DMS153 treated with DMSO at 0.1 percent for 48 hours (cell line): ENCODE results near the gene ATP9B.
"Not testable (repeated sequence)": the region's sequence is repeated elsewhere in the genome, so short reads cannot be mapped to it uniquely, and the experiment has no call there.

Experiments
- DNase-seq: peaks from one replicate; lab custom pipeline; 2025; ENCODE audit not compliant: unreplicated experiment; lab: John Stamatoyannopoulos, UW

The ATP9B gene

DNA sequence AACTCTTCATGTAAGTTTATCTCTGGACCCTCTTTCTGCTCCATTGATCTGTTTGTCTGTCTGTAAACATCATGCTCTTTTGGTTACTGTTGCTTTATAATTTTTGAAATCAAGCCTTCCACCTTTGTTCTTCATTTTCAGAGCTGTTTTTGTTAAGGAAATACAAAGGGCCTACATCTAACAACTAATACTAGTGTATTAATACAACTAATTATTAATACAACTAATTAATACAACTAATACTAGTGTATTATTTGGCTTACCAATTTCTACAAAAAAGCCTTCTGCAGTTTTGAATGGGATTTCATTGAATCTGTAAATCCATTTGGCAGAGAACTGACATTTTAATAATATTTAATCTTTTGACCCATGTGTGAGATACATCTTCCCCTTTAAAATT, 66.7 kb downstream of the ATP9B start:
- no peak for DNase-seq

DNA sequence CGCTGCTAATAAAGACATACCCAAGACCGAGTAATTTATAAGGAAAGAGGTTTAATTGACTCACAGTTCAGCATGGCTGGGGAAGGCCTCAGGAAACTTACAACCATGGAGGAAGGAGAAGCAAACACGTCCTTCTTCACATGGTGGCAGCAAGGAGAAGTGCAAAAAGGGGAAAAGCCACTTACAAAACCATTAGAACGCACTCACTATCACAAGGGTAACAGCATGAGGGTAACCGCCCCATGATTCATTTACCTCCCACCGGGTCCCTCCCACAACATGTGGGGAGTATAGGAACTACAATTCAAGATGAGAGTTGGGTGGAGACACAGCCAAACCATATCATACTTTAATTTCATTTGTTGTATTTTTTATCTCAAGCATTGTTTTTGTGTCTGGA, 67.5 kb downstream of the ATP9B start:
- no peak for DNase-seq

DNA sequence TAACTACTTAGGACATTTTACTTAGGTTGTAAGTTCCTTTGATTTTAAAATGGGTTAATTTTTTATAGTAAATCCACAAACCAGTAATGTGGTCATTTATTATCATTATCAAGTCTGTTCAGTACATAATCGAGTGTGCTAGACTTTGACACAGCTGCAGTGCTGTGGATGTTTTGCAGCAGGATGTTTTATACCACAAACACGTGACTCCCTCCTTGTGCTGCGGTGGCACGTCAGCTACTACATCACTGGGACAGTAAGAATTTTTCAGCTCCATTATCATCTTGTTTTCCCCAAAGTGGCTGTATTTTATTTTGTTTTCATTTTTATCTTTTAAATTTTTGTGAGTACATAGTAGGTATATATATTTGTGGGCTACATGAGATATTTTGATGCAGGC, 70.0 kb downstream of the ATP9B start:
- DNase-seq = no peak

DNA sequence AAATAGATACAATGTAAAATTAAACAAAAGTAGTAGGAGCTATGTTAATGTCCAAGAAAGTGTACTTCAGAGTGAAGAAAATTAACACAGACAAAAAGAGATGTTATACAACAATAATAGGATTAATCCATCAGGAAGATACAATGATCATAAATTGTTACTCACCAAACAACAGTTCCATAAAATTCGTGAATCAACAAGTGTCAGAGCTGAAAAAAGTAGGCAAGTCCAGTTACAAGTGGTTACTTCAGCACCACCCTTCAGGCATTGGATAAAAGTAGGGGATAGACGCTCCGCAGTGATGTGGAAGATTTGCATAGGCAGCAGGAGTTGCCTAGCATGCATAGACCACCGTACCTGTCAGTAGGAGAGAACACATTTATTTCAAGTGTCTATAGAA, 77.8 kb downstream of the ATP9B start:
- no peak for DNase-seq

DNA sequence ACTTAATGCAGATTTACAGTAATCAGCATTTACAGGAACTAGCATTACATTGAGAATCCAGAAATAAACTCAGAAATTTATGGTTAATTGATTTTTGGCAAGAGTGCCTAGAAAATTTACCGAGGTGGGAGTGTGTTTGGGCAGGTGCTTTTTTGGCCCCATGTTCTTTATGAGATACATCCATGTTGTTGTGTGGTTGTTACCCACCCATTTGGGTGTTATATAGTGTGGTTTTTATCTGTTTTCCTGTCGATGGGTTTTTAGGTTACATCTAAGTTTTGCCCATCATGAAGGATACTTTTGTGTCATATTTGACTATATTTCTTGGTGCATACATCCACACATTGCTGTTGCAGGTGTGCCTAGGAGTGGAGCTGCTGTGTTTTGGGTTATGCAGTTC, 82.0 kb downstream of the ATP9B start:
- DNase-seq = no peak

DNA sequence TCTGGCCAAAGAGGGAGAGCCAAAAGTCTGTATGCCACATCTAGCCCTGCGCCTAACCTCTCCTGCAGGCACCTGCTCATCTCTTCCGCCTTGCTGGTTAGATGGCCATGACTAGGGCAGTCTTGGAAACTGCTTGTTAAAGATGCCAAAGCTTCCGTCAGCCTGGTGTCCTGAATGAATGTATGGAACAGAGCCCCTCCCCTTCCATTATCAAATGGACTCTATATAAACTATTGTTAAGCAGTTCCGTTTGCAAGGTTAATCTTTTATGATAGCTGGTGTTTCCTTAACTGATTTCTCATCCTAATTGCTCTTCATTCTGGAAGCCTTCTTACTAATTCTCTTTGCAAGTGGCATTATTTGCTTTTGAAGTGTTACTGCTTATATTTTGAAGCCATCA, 87.1 kb downstream of the ATP9B start:
- no peak for DNase-seq

DNA sequence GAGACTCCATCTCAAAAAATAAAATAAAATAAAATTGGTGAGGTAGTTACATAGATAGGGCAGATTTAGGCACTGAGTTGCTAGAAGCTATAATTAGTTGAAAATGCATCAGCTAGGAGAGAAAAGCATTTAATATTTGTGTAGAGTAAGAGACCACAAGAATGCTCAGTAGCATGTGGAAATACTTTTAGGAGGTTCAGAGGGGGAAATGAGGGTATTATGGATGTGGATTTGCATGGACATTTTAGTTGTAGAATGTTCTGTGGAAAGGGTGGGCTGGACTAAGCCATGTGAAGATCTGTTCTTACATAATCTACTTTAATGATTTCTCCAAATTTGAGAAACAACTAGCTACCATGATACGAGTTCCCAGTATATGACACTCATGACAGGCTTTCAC, 95.5 kb downstream of the ATP9B start:
- DNase-seq = no peak

DNA sequence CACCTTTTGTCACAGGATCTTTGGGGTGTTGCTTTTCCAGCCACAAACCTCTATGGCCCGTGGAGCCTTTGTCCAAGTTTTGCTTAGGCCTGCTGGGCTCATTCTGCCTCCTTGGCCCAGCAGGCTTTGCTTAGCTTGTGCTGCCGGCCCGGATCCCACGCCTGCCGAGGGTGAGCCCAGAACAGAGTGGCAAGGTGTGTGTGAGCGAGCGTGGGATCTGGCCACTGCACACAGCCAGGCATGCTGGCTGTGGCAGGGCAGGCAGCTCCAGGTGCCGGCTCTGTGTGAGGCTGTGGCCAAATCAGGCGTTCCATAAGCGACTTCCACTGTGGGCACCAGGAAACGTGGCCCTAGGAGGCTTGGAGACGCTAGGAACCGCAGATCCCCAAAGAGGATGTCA, 97.5 kb downstream of the ATP9B start:
- DNase-seq = no peak

DNA sequence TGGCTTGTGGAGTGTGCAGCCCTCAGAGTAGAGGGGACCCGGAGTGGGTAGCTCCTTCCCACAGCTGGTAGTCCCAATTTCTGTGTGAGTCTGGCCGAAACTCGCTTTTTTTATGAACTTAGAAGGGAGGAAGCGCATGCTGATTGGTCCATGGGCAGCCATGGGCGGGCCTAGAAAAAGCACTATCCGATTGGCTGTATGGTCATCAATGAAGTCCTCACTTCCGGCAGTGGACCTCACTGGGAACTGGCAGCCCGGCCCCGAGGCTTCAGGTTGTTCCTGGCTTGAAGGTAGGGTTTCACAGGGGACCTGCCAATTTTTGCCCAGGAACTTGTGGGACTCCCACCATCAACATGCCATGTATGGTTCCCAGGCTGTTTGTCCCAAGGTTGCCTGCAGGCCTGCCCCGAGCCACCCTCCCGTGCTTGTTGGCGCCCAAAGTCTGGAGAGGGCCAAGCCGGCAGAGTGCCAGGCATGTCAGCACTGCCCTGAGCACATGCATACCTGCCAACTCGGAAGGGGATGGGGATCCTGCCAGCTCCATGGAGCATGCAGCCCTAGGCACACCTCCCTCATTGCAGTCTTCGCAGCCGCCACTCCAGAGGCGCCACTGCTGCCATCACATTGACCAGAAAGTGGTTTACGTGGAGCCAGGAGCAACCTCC, 98.5 kb downstream of the ATP9B start:
- no peak for DNase-seq

DNA sequence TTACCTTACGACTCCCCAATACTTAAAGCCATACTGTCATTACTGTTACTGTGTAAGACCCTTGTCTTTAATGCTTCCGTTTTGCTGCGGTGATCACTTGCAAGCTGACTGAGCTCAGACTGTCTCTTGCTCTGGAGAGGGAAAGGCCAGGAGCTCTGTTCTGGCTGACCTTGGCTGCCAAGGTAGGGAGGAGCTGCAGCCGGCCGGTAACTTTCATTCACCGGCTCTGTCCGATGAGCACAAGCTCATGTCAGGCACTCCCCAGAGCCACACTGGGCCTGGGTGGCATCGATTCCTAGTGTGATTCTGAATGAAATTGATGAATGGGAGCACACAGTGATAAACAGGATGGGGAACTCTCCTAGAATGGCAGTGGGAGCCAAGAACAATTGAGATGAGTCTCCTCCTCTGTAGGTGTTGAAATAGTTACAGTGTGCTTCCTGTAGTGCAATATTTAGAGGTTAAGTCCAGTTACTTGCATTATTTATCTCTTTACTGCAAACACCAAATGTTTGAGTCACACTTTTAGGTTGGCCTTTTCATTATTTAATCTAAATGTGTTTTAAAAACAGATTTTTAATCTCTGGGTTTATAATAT, 100.9 kb downstream of the ATP9B start:
- DNase-seq = no peak

DNA sequence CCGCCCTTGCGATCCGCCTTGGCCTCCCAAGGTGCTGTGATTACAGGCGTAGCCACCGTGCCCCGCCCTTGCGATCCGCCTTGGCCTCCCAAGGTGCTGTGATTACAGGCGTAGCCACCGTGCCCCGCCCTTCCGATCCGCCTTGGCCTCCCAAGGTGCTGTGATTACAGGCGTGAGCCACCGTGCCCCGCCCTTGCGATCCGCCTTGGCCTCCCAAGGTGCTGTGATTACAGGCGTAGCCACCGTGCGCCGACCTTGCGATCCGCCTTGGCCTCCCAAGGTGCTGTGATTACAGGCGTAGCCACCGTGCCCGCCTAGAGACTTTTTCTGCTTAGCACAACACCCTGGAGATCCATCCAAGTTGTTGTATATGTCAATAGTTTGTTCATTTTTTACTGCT, 103.1 kb downstream of the ATP9B start:
- DNase-seq = not testable (repeated sequence)

DNA sequence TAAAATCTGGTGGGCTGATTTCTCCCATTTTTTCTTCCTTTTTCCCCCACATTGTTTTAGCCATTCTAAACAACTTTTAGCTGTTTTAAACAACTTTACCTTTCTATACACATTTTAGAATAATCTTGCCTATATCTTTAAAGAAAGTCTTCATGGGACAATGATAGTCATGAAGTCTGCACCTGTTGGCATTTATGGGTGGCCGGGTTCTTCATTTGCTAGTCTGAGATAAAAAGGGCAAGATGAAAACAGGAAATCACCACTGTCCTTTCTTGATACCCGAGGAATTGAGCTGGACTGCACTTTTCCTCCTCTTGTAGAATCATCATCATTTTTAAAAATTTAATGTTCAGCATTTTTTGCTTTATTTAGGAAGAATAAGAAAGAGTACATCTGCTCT, 104.5 kb downstream of the ATP9B start:
- no peak for DNase-seq

DNA sequence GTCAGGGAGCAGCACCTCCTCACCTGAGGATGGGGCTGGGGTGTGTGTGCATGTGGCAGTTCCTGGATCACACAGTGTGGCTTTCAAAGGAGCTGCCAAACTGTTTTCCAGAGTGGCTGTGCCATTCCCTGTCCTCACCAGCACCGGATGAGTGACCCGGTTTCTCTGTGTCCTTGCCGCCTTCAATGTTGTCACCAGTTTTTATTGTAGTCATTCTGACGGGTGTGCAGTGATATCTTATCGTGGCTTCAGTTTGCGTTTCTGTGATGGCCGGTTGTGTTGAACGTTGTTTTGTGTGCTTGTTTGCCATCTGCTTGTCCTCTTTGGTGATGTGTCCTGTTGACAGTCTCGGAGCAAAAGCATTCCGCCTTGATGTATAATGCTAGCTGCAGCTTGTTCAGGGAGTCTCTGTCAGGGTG, 108.9 kb downstream of the ATP9B start:
- no peak for DNase-seq

DNA sequence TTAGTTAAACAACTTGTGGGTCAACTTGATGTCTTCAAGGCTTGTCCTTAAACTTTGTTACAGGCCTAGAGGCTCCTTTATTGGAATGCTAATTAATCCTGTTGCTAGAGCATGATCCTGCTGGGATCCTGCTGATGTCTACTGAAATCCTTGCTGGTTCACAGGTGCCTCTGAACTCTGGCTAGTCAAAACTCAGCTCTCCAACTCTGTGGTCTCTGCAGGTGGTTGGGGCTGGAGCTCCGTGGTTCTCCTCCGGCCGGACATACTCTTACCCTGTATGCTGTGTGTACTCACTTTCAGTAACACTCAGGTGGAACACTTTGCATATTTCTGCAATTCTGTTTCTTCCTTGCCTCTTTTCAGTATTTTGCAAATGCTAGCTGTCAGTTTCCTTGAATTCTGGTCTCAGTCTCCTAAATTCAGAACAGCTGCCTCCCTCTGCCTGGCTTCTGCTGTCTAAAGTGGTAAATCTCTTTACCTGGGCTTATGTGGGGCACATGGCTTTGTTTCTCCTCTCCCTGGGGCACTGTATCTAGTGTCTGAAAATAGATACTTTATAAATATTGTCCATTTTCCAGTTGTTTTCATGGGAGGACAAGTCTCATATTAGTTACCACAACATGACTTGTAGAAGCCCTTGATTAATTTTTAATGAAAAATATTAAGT, 113.0 kb downstream of the ATP9B start:
- DNase-seq = no peak

DNA sequence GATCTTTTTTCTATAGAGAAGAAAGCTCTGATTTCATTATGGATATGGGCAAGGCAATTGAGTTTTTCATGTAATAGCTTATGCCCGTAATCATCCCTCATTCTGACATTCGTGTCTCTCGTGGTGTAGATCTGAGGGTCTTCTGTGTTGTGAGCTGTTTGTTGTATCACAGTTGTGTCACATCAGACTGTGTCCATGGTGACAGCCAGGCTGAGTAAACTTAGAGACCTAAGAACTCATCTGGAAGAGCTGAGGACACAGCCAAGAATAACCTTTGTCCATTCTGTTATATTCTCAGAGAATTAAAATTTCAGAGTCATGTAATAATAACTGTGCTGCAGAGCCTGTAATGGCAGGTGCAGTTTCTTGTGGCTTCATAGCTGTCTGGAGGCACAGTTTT, 116.5 kb downstream of the ATP9B start:
- DNase-seq = no peak

DNA sequence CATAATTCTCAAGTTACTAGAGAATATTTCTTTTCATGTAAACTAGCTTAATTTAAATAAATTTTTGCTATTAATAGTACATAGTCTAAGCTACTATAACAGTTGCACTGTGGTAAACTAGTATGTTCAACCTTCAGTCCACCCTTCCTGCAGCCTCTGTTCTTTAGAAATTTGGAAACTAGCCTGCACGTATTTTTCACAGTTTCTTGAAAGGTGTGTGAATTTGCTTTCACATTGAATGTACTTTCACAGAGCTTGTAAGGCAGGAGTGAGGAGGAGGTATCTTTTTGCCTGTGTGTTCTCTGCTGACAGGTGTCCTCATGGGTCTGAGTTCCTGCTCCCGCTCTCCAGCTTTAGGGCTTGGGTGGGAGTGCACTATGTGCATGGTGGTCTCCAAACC, 117.5 kb downstream of the ATP9B start:
- no peak for DNase-seq

DNA sequence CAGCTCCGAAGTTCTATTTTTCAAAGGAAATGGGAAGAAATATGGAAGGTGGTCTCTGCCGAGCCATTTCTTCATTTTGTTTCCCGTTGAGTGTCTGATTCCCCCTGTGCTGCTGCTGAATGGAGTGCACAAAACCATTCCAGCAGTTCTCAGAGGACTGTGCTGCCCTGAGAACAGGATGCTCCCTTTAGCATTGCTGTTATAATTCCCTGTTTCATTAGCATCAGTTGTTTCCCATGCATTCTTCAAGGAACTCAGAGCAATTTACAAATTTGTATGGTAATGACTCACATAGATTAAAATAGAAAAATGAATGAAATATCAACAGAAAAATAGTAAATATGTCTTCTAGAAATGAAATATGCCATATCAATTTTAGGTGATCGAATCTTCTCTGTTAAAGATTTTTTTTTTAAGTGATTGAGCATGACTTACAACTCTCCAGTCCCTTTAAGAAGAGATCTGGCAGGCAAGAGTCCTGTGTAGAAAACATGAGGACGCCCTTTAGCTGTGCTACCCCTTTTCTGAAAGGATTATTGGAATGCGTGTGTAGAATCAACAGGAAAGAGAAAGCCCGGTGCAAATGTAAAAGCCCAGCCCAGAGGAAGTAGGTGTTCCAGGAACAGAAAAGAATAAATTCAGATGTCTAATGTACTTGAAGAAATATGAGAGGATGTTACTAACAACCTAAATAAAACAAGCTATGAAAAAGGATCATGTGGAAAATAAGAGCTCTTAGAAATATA, 118.5 kb downstream of the ATP9B start:
- DNase-seq = no peak

DNA sequence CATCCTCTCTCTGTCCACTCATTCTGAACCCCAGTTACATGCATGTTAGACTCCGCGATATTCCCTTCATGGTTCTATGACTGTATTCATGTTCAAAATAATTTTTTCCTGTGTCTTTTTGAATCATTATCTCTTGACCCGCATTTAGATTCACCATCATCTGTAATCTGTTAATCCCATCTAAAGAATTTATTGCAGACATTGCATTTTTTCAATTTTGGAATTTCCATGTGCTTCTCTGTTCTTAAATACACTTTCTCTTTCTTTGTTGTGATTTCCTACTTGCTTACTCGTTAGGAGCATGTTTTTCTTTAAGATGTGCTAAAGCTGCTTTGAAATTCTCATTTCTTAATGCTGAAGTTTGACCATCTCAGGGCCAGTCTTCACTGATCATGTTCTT, 122.2 kb downstream of the ATP9B start:
- DNase-seq = no peak

DNA sequence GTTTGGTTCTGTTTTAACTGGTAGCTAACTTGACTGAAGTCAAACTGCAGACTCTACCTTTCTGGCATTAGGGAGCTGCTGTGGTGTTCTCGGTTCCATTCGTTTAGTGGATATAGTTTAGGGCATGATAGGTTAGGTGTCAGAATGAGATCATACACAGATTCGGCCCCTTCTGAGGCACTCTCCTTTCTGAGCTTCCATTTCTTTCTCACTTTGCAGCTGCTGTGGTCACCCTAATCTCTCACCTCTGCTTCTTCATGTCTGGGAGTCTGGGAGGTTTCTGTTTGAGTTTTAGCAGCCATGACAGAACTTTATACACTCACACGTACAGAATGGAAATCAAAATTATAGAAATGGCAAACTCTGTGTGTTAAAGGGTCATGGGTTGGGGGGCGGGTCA, 122.8 kb downstream of the ATP9B start:
- no peak for DNase-seq

DNA sequence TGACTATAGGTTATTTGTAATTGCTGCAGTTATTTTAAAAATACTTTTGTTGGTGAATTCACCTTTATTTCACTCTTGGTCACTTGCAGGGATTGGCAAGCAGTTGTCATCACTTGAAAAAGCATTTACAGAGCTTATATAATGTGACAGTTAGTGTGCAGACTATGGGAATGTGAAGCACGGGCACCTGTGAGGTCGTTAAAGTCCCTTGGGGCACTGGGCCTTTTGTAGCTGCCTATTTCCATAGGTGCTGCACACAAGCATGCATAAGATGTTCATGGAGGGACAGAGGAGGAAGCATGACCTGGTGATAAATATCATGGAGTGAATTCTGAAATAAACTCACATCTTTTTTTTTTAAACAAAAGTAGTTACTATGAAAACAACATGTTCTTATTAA, 124.6 kb downstream of the ATP9B start:
- no peak for DNase-seq

DNA sequence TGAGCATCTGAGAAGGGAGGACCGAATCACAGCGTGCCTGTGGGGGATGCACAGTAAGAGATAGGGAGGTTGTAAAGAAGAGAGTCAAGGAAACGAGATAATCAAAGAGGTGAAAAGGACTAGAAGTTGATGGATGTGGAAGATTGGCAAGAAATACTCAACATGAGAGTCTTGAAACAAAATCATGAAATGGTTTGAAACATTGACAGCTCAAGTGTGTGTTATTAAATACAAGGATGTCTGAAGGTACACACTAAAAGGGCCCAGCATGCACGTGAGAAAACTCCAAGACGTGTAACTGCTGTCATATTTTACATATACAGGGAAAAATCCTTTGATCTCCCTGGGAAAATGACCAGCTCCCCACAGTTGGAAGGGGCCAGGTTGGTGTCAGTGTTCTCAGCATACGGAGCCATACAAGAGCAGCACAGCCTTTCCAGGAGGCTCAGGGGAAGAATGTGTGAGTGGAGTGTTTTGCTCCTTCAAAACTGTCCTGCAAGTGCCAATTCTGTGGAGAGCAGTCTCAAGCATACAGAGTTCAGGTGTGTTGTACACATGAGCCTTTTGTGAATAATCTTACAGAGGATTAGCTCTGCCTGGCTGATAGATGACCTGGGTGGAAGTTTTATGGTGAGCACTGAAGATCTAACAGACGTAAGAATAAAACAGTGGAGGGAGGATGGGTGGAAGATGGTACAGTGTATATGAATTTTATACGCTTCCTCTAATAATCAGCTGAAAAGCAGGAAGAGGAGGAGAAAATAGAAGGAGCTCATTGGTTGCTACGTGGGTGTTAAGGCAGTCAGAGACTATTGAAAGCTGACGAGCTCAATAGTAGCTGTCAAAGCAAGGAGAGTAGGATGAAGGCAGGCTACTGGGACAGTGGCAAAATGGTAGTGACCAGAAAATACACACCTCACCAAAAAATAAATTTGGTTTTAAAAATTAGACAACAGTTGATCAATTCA, 126.8 kb downstream of the ATP9B start:
- no peak for DNase-seq
